Neural cell (in vitro differentiated cells): Measurements from ENCODE around the gene PPM1D. TPM values are rescaled to one million over a fixed set of nuclear protein-coding genes. Genes with fewer than 3 reads are reported as not detected.

Experiments used
- H2AFZ ChIP-seq: fragments of 200-600, 300-800 bp; sonication (generic), shearing (Covaris generic); 2 replicates; pipeline ENCODE4 v1.6.0; 2014; ENCODE audit warnings: low read depth, mild to moderate bottlenecking, antibody characterized with exemption, low read length, moderate library complexity
- H3F3A ChIP-seq: fragments of 200-600 bp; shearing (Covaris generic); 2 replicates; pipeline ENCODE4 v1.6.1; 2016; ENCODE audit warnings: mild to moderate bottlenecking, moderate library complexity, mixed read lengths, antibody characterized with exemption, low read length; ENCODE audit not compliant: insufficient read depth, poor library complexity, severe bottlenecking
- H3K27ac ChIP-seq: fragments of 200-600, 300-800 bp; sonication (generic), shearing (Covaris generic); 2 replicates; pipeline ENCODE4 v1.5.1; 2014; ENCODE audit warnings: mild to moderate bottlenecking, low read length, moderate library complexity
- H3K27me3 ChIP-seq: fragments of 300-800, 200-600 bp; sonication (generic), shearing (Covaris generic); 2 replicates; pipeline ENCODE4 v1.6.0; 2014; ENCODE audit warnings: mild to moderate bottlenecking, low read depth, low read length, moderate library complexity; ENCODE audit not compliant: insufficient read depth
- H3K36me3 ChIP-seq: fragments of 300-800, 200-600 bp; sonication (generic), shearing (Covaris generic); 2 replicates; pipeline ENCODE4 v1.5.1; 2014; ENCODE audit warnings: mild to moderate bottlenecking, antibody characterized with exemption, low read length, moderate library complexity; ENCODE audit not compliant: insufficient read depth
- H3K4me2 ChIP-seq: fragments of 300-800, 200-600 bp; sonication (generic), shearing (Covaris generic); 2 replicates; pipeline ENCODE4 v1.6.0; 2014; ENCODE audit warnings: mild to moderate bottlenecking, low read length
- H3K4me3 ChIP-seq: fragments of 300-800, 200-600 bp; sonication (generic), shearing (Covaris generic); 2 replicates; pipeline ENCODE4 v1.5.1; 2014; ENCODE audit warnings: mild to moderate bottlenecking, low read length, moderate library complexity
- H3K79me2 ChIP-seq: fragments of 200-600 bp; shearing (Covaris generic); replicated peaks from 2 replicates; pipeline ENCODE4 v1.6.0; 2014; ENCODE audit warnings: mild to moderate bottlenecking, low read length, moderate library complexity; ENCODE audit not compliant: insufficient read depth
- H3K9ac ChIP-seq: fragments of 300-800, 200-600 bp; sonication (generic), shearing (Covaris generic); 2 replicates; pipeline ENCODE4 v1.6.1; 2016; ENCODE audit warnings: mild to moderate bottlenecking, low read length, mixed read lengths
- H3K9me2 ChIP-seq: fragments of 200-600 bp; shearing (Covaris generic); 2 replicates; pipeline ENCODE4 v1.6.1; 2016; ENCODE audit warnings: mild to moderate bottlenecking, low read length, mixed read lengths; ENCODE audit not compliant: insufficient read depth
- H3K9me3 ChIP-seq: fragments of 200-600, 300-800 bp; sonication (generic), shearing (Covaris generic); 2 replicates; pipeline ENCODE4 v1.6.1; 2016; ENCODE audit warnings: mild to moderate bottlenecking, mixed run types, low read length, moderate library complexity, mixed read lengths
- H4K20me1 ChIP-seq: fragments of 200-600 bp; shearing (Covaris generic); 2 replicates; pipeline ENCODE4 v1.6.1; 2016; ENCODE audit warnings: mild to moderate bottlenecking, mixed run types; ENCODE audit not compliant: insufficient read depth
- EP300 ChIP-seq: fragments of 450-650 bp; conservative IDR thresholded peaks from 2 replicates; pipeline ENCODE4 v1.6.1; 2014; ENCODE audit warnings: antibody characterized with exemption, mild to moderate bottlenecking, moderate library complexity; ENCODE audit not compliant: poor library complexity, severe bottlenecking
- EZH2 ChIP-seq: fragments of 200-600, 300-800 bp; shearing (Covaris generic), sonication (generic); IDR thresholded peaks from 2 replicates; pipeline ENCODE4 v1.6.1; 2014; ENCODE audit warnings: antibody characterized with exemption, low read length, borderline replicate concordance, mild to moderate bottlenecking; ENCODE audit not compliant: insufficient read depth, poor library complexity, severe bottlenecking
- MXI1 ChIP-seq: fragments of 450-650 bp; conservative IDR thresholded peaks from 2 replicates; pipeline ENCODE4 v1.6.1; 2014; ENCODE audit warnings: antibody characterized with exemption, mild to moderate bottlenecking; ENCODE audit not compliant: poor library complexity, severe bottlenecking
- POLR2AphosphoS5 ChIP-seq: IDR thresholded peaks from 2 replicates; pipeline ENCODE4 v1.6.1; 2012
- RAD21 ChIP-seq: fragments of 450-650 bp; conservative IDR thresholded peaks from 2 replicates; pipeline ENCODE4 v1.6.1; 2014; ENCODE audit warnings: antibody characterized with exemption, mild to moderate bottlenecking, moderate library complexity
- SMC3 ChIP-seq: fragments of 450-650 bp; conservative IDR thresholded peaks from 2 replicates; pipeline ENCODE4 v1.6.1; 2014; ENCODE audit warnings: antibody characterized with exemption, mild to moderate bottlenecking, moderate library complexity; ENCODE audit not compliant: poor library complexity
- TAF1 ChIP-seq: IDR thresholded peaks from 2 replicates; pipeline ENCODE4 v1.6.1; 2012; ENCODE audit warnings: low read depth
- polyA plus RNA-seq: library from polyadenylated mRNA; depleted of rRNA; stranded (reverse); fragments of >200 nt; gene quantifications from 2 replicates; pipeline ENCODE4 v1.2.3, GENCODE V29; 2014
- TF ChIP-seq, protein P1 (sequence below): fragments of 450-650 bp; IDR thresholded peaks from 2 replicates; pipeline ENCODE4 v1.5.1; 2014; ENCODE audit warnings: antibody characterized with exemption, mild to moderate bottlenecking, moderate library complexity; ENCODE audit not compliant: poor library complexity, severe bottlenecking
- TF ChIP-seq, protein P2 (sequence below): IDR thresholded peaks from 2 replicates; pipeline ENCODE4 v1.6.1; 2012; ENCODE audit warnings: borderline replicate concordance

PPM1D gene
- polyA plus RNA-seq, 1 donor from 2014 or later = 14.7 TPM

- TF ChIP-seq SMC3 (no peak), EP300 (no peak)
Measured at GRCh38 chr17:60562421-60562820, 37.6 kb upstream of the PPM1D start (continued).

DNA sequence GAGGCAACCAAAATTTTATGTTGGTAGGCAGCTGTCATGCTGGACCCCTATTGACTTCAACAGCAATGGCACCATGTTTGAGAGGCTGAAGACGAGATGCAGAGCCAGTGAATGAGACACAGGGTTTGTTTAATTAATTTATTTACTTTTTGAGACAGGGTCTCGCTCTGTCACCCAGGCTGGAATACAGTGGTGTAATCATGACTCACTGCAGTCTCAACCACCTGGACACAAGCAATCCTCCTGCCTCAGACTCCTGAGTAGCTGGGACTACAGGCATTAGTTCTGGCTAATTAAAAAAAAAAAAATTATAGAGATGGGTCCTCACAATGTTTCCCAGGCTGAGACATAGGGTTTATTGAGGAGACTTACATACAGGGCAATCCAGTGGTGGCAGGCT is 36.2 kb upstream of the PPM1D start:
- H3K9me2 ChIP-seq = no peaks in the 10 kb centered on the region
- no peak overlapping the region for H3K4me2 ChIP-seq
- H3K36me3 ChIP-seq = no peaks in the 10 kb centered on the region
- H3F3A ChIP-seq = no peaks in the 10 kb centered on the region
- H3K4me3 ChIP-seq = no peak overlapping the region
- no peak overlapping the region for H2AFZ ChIP-seq
- no peaks in the 10 kb centered on the region for H3K79me2 ChIP-seq
- H3K9me3 ChIP-seq = no peaks in the 10 kb centered on the region
- H3K27me3 ChIP-seq = no peaks in the 10 kb centered on the region
- no peak overlapping the region for H3K9ac ChIP-seq
- no peaks in the 10 kb centered on the region for H4K20me1 ChIP-seq
- TF ChIP-seq MXI1 (no peak), RAD21 (no peak), SMC3 (no peak), EZH2 (no peak), EP300 (no peak), TAF1 (no peak), POLR2AphosphoS5 (no peak)
- TF ChIP-seq, protein P1, sequence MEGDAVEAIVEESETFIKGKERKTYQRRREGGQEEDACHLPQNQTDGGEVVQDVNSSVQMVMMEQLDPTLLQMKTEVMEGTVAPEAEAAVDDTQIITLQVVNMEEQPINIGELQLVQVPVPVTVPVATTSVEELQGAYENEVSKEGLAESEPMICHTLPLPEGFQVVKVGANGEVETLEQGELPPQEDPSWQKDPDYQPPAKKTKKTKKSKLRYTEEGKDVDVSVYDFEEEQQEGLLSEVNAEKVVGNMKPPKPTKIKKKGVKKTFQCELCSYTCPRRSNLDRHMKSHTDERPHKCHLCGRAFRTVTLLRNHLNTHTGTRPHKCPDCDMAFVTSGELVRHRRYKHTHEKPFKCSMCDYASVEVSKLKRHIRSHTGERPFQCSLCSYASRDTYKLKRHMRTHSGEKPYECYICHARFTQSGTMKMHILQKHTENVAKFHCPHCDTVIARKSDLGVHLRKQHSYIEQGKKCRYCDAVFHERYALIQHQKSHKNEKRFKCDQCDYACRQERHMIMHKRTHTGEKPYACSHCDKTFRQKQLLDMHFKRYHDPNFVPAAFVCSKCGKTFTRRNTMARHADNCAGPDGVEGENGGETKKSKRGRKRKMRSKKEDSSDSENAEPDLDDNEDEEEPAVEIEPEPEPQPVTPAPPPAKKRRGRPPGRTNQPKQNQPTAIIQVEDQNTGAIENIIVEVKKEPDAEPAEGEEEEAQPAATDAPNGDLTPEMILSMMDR = no peak
- TF ChIP-seq, protein P2, sequence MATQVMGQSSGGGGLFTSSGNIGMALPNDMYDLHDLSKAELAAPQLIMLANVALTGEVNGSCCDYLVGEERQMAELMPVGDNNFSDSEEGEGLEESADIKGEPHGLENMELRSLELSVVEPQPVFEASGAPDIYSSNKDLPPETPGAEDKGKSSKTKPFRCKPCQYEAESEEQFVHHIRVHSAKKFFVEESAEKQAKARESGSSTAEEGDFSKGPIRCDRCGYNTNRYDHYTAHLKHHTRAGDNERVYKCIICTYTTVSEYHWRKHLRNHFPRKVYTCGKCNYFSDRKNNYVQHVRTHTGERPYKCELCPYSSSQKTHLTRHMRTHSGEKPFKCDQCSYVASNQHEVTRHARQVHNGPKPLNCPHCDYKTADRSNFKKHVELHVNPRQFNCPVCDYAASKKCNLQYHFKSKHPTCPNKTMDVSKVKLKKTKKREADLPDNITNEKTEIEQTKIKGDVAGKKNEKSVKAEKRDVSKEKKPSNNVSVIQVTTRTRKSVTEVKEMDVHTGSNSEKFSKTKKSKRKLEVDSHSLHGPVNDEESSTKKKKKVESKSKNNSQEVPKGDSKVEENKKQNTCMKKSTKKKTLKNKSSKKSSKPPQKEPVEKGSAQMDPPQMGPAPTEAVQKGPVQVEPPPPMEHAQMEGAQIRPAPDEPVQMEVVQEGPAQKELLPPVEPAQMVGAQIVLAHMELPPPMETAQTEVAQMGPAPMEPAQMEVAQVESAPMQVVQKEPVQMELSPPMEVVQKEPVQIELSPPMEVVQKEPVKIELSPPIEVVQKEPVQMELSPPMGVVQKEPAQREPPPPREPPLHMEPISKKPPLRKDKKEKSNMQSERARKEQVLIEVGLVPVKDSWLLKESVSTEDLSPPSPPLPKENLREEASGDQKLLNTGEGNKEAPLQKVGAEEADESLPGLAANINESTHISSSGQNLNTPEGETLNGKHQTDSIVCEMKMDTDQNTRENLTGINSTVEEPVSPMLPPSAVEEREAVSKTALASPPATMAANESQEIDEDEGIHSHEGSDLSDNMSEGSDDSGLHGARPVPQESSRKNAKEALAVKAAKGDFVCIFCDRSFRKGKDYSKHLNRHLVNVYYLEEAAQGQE = no peak
- no peak overlapping the region for H3K27ac ChIP-seq

DNA sequence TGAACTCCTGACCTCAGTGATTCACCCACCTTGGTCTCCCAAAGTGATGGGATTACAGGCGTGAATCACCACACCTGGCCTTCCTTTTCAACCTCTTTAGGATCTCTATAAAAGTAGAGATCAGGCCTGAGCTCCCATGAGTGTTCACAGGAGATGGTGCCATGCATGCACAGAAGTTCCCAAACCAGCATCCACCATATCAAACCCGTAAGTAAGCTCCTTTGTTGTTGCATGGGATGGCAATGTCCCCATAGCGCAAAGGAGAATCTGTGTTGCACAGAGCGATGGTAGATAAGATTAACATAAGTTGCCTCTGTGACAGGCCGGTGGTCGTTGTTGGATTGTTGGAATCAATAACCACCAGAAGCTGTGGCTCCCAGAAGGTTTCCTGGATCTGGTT is 34.8 kb upstream of the PPM1D start:
- H4K20me1 ChIP-seq = no peaks in the 10 kb centered on the region
- H3F3A ChIP-seq = no peaks in the 10 kb centered on the region
- H3K9me2 ChIP-seq = no peaks in the 10 kb centered on the region
- no peak overlapping the region for H3K27ac ChIP-seq
- TF ChIP-seq POLR2AphosphoS5 (no peak), EP300 (no peak), RAD21 (no peak), MXI1 (no peak)
- TF ChIP-seq, protein P1 = no peak
- H3K79me2 ChIP-seq = no peaks in the 10 kb centered on the region
- no peaks in the 10 kb centered on the region for H3K9me3 ChIP-seq
- H3K9ac ChIP-seq = no peak overlapping the region
- no peaks in the 10 kb centered on the region for H3K27me3 ChIP-seq
- no peaks in the 10 kb centered on the region for H3K36me3 ChIP-seq
- H2AFZ ChIP-seq = no peak overlapping the region
- H3K4me2 ChIP-seq = no peak overlapping the region
- no peak overlapping the region for H3K4me3 ChIP-seq
